Naive thymus-derived CD8-positive, alpha-beta T cell (primary cell): ENCODE results near the gene BRPF1. TPM values are rescaled to one million over a fixed set of nuclear protein-coding genes. Genes with fewer than 3 reads are reported as not detected.

Experiments
- ATAC-seq, 2 donors: fragments of 150-1000 bp; cut with Tn5 transposase in 1 of 2; sonication (Bioruptor Pico), chemical (Tn5 transposase) in 1 of 2; 1 replicate in 1 of 2; 2 replicates in 1 of 2; pipeline ENCODE4 v1.10.0; 2021; ENCODE audit warnings: mild to moderate bottlenecking in 2 of 2, moderate library complexity in 2 of 2
- POLR2A ChIA-PET: fragments of 350-600 bp; sonication (Branson Sonifier 250); formaldehyde crosslinking; loops from one replicate; lab custom pipeline; 2021; ENCODE audit warnings: antibody characterized with exemption; lab: Charles Lee
- DNase-seq, 10 donors: peaks; one replicate each; pipeline versions ENCODE4 v3.0.0 to v3.0.0-alpha.2; 2020 to 2022
- H3K27ac Mint-ChIP-seq, 10 donors: one replicate each; pipeline ENCODE4 v1.8.0; 2020 to 2022; ENCODE audit warnings: mild to moderate bottlenecking in 10 of 10, mixed read lengths in 10 of 10, moderate library complexity in 4 of 10, inconsistent platforms in 1 of 10
- H3K27me3 Mint-ChIP-seq, 5 donors: one replicate each; pipeline ENCODE4 v1.8.0; 2021 to 2022; ENCODE audit warnings: mixed read lengths in 5 of 5
- H3K36me3 Mint-ChIP-seq, 3 donors: one replicate each; pipeline ENCODE4 v1.8.0; 2020 to 2022; ENCODE audit warnings: mixed read lengths in 3 of 3, mild to moderate bottlenecking in 2 of 3, inconsistent platforms in 1 of 3
- H3K4me1 Mint-ChIP-seq, 4 donors: one replicate each; pipeline ENCODE4 v1.8.0; 2021 to 2022; ENCODE audit warnings: mixed read lengths in 4 of 4
- H3K4me3 Mint-ChIP-seq, 10 donors: one replicate each; pipeline ENCODE4 v1.8.0; 2020 to 2022; ENCODE audit warnings: mild to moderate bottlenecking in 10 of 10, mixed read lengths in 10 of 10, moderate library complexity in 6 of 10, inconsistent platforms in 1 of 10
- H3K9me3 Mint-ChIP-seq, 9 donors: one replicate each; pipeline ENCODE4 v1.8.0; 2020 to 2022; ENCODE audit warnings: mixed read lengths in 9 of 9, mild to moderate bottlenecking in 3 of 9, inconsistent platforms in 1 of 9, moderate library complexity in 1 of 9
- polyA plus RNA-seq, 3 donors: library from polyadenylated mRNA; unstranded; fragments of 300-500 nt; fragmentation: Illumina TruSeq; gene quantifications; one replicate each; pipeline ENCODE4 v1.2.3, GENCODE V29; 2021
- total RNA-seq, 8 experiments: library from RNA in 2 of 8; stranded (reverse) in 2 of 8; gene quantifications; one replicate each; pipeline ENCODE4 v1.2.3 and lab custom pipeline; 2021 to 2026

The BRPF1 gene
- total and polyA plus RNA-seq, 5 experiments from 2014 or later, result 8.8 to 43.9 (median 24.9) TPM

DNA sequence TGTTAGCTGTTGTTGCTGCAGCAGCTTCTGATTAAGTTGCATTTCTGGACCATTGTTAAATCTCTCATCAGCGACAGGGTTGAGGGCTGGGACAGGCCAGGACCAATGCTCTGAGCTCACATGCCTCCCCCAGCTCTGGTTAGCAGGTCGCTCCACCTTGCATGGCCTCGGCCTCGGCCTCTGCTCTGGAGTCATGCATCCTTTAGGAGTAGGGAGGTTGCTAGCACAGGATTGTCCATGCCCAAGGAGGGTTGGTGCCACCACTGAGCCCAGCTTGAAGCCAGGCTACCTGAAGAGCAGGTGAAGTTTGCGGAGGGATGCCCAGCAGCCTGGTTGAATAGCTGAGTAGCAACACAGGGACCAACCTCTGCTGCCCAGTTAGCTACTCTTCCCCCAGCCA, 39.1 kb upstream of the BRPF1 start:
- H3K36me3 Mint-ChIP-seq, result peaks cover 0 to 89% (median 33%) of the 10 kb centered on the region in 3 donors
- POLR2A ChIA-PET, result no interaction called here
- no peaks in the 10 kb centered on the region for H3K9me3 Mint-ChIP-seq
- H3K4me3 Mint-ChIP-seq, result no peak overlapping the region
- ATAC-seq (no peak), DNase-seq (peak in 1 of 10 donors; percentile 11)
- peaks cover 0 to 9% (median 1%) of the 10 kb centered on the region in 4 donors for H3K4me1 Mint-ChIP-seq
- H3K27me3 Mint-ChIP-seq, result no peaks in the 10 kb centered on the region
- no peak overlapping the region for H3K27ac Mint-ChIP-seq

DNA sequence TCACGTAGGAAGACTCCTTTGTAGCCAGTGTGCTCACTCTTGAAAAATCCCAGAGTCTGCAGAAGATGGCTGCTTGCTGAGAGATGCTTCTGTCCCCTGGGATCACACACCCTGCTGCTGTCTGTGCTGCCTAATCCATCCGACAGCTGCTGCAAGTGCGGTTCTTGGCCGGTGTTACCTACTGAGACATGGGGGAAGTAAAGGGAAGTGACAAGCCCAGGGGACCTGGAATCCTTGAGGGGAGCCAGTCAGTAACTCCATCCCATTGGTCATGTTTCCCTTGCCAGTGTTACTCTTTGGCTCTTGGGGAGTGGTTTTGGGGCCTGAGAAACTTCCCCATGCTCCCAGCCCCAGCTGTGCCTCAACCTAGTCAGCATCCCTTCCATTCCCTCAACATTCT, 36.2 kb upstream of the BRPF1 start:
- Mint-ChIP-seq H3K27me3 (no peaks in the 10 kb centered on the region), H3K9me3 (no peaks in the 10 kb centered on the region), H3K4me3 (no peak overlapping the region), H3K36me3 (peaks cover 0 to 86% (median 31%) of the 10 kb centered on the region in 3 donors), H3K27ac (peak overlapping the region in 1 of 10 donors; percentile 34), H3K4me1 (peaks cover 0 to 10% (median 3%) of the 10 kb centered on the region in 4 donors)
- ATAC-seq (no peak), DNase-seq (peak in 1 of 10 donors; percentile 6)
- POLR2A ChIA-PET, result no interaction called here

DNA sequence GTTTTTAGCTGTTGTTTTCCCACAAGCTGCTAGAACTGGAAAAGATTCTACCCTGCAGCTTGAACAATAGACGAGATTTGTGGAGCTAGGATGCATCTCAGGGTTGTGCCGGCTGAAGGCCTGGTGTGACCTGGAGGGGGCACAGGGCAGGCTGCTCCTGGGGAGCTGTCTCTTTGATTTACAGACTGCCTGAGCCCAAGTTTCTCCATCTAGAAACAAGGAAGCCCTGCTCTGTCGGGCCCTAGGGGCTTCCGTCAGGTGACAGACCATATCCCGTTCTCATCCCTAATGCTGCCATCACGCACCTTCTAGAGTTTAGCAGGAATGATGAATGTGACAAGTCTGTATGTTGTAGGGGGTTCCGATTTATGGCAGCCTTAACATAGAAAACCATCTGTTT, 35.8 kb upstream of the BRPF1 start:
- Mint-ChIP-seq H3K9me3 (no peaks in the 10 kb centered on the region), H3K27me3 (no peaks in the 10 kb centered on the region), H3K4me1 (peaks cover 0 to 10% (median under 1%) of the 10 kb centered on the region in 4 donors), H3K27ac (no peak overlapping the region), H3K36me3 (peaks cover 0 to 85% (median 31%) of the 10 kb centered on the region in 3 donors), H3K4me3 (no peak overlapping the region)
- POLR2A ChIA-PET, result interaction anchor here (0.5 kb wide), 1 partner anchor 731 kb away, joined by 5 read pairs; no protein-coding TSS in a partner anchor
- ATAC-seq (no peak), DNase-seq (peak in 1 of 10 donors; percentile 26)

DNA sequence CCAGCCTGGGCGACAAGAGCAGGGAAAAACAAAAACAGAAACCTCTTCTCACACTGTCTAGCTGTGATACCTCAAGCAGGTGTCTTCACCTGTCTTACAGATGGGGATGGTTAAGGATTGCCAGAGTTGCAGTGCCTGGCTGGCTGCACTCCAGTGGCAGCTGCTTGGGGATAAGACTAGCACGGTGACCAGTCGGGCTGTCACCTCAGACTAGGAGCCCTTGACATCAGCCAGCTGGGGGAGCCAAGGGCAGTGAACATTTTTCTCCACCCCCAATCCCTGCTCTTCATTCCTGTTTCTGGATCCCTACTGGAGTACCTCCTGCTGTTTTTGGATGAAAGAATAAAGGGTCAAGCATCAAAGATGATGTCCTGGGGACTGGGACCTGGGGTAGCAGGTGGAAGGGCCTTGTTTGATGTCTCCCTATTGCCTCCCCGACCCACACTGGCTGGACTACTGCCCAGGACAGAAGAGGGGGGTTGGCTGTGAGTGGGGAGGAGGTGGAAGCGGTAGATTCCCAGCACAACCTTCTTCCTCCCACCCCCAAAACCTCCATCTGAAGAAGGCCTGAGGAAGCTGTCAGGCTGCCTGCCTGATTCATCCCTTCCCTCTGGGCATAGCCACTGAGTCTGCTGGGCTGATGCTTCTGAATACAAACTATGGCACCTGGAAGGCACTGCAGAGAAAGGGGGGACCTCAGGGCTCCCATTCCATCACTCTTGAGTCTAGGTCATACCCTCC, 34.9 kb upstream of the BRPF1 start:
- ATAC-seq, result no peak
- Mint-ChIP-seq H3K4me1 (peaks cover 0 to 10% (median 0%) of the 10 kb centered on the region in 4 donors), H3K27ac (no peak overlapping the region), H3K27me3 (no peaks in the 10 kb centered on the region), H3K4me3 (no peak overlapping the region), H3K36me3 (peaks cover 0 to 87% (median 36%) of the 10 kb centered on the region in 3 donors), H3K9me3 (no peaks in the 10 kb centered on the region)
- POLR2A ChIA-PET, result interaction anchor here (0.5 kb wide), 1 partner anchor 730 kb away, joined by 5 read pairs; no protein-coding TSS in a partner anchor
- peak in 1 of 10 donors; percentile 27 for DNase-seq

DNA sequence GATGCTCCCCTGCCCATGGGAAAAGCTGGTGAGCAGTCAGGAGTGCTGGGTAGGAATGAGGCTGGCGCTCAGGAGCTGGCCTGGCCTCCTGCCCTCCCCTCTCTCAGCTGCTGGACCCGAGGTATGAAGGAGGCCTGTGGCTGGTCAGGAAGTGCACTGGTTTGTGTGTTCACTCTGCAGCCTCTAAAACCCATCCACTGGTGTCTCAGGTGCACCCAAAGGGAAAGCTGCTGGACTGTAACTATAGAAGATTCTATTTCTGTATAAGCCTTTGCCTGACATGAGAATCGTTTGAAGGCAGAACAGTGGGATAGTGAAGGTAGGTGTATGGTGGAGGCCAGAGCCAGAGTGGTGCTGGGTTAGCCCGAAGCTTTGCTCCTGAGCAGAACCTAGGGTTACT, 33.6 kb upstream of the BRPF1 start:
- ATAC-seq, result no peak
- peaks cover 0 to 87% (median 41%) of the 10 kb centered on the region in 3 donors for H3K36me3 Mint-ChIP-seq
- peak overlapping the region in 1 of 10 donors; percentile 6 for H3K27ac Mint-ChIP-seq

DNA sequence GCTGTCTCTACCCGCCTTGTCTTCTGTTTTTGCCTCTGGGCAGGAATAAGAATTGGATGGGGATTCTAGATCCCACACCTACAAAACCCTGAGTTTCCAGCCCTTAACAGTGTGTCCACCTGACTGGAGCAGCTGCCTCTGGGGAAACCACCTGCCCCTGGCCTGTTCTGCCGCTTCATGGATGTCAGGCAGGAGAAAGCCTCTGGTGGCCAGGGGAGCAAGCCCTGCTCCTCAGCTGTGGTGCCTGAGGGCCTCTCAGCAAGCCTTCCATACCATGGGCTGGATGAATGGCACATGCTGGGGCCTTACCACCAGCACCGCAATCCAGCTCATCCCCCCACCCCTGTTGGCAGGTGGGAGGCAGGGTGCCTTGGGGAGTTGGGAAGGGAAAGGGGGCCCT, 33.2 kb upstream of the BRPF1 start:
- Mint-ChIP-seq H3K4me3 (no peak overlapping the region), H3K36me3 (peaks cover 0 to 87% (median 42%) of the 10 kb centered on the region in 3 donors), H3K4me1 (peaks cover 0 to 11% (median 4%) of the 10 kb centered on the region in 4 donors), H3K27ac (no peak overlapping the region), H3K9me3 (peaks cover 0 to 1% (median 0%) of the 10 kb centered on the region in 9 donors), H3K27me3 (peaks cover 0 to 6% (median 2%) of the 10 kb centered on the region in 5 donors)
- ATAC-seq (no peak), DNase-seq (peak in 1 of 10 donors; percentile 23)
- POLR2A ChIA-PET, result interaction anchor here (0.7 kb wide), 2 partner anchors 46 to 752 kb away, joined by 4 to 5 read pairs; no protein-coding TSS in a partner anchor

More for the DNA sequence above, 33.6 kb upstream of the BRPF1 start:
- DNase-seq, result peak in 1 of 10 donors; percentile 7
- POLR2A ChIA-PET, result no interaction called here
- Mint-ChIP-seq H3K4me1 (peaks cover 0 to 11% (median under 1%) of the 10 kb centered on the region in 4 donors), H3K9me3 (no peaks in the 10 kb centered on the region), H3K4me3 (no peak overlapping the region), H3K27me3 (peaks cover 0 to 2% (median 0%) of the 10 kb centered on the region in 5 donors)

DNA sequence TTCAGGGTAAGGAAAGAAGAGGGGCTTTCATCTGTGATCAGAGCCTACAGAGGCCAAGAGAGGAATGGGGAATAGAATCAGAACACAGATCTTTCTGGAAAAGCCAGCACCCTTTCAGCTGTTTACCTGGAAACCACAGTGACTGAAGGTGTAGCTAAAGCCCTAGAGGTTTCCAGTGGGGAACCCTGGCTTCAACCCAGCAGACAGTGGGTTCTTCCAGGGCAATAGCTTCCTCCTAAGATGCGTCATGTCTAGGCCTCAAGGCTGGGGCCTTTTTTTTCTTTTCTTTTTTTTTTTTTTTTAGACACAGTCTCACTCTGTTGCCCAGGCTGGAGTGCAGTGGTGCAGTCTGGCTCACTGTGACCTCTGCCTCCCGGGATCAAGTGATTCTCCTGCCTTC, 31.0 kb upstream of the BRPF1 start:
- Mint-ChIP-seq H3K4me3 (peak overlapping the region in 1 of 10 donors; percentile 5), H3K9me3 (peaks cover 0 to 1% (median 0%) of the 10 kb centered on the region in 9 donors), H3K27ac (no peak overlapping the region), H3K27me3 (peaks cover 3 to 22% (median 9%) of the 10 kb centered on the region in 5 donors), H3K36me3 (peaks cover 0 to 68% (median 42%) of the 10 kb centered on the region in 3 donors), H3K4me1 (peaks cover 14 to 17% (median 16%) of the 10 kb centered on the region in 4 donors)
- DNase-seq (no peak), ATAC-seq (no peak)
- POLR2A ChIA-PET, result interaction anchor here (0.7 kb wide), 1 partner anchor 429 kb away, joined by 5 read pairs; no protein-coding TSS in a partner anchor

DNA sequence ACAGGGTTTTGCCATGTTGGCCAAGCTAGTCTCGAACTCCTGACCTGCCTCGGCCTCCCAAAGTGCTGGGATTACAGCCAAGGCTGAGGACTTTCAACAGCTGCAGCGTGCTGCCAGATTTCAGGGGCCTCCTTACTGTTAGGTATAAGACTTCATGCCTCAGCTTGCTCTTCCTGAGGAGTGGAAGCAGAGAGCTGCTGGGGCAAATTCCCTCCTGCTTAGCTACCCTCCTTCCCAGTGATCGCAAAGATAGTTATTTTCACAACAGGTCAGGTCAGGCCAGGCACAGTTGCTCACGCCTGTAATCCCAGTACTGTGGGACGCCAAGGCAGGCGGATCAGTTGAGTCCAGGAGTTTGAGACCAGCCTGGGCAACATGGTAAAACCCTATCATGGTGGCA, 30.5 kb upstream of the BRPF1 start:
- peaks cover under 1 to 63% (median 41%) of the 10 kb centered on the region in 3 donors for H3K36me3 Mint-ChIP-seq
- H3K27ac Mint-ChIP-seq, result no peak overlapping the region
- ATAC-seq (no peak), DNase-seq (no peak)
- H3K27me3 Mint-ChIP-seq, result peaks cover 4 to 27% (median 12%) of the 10 kb centered on the region in 5 donors
- H3K9me3 Mint-ChIP-seq, result peaks cover 0 to 1% (median 0%) of the 10 kb centered on the region in 9 donors
- H3K4me3 Mint-ChIP-seq, result no peak overlapping the region
- POLR2A ChIA-PET, result no interaction called here
- H3K4me1 Mint-ChIP-seq, result peaks cover 14 to 17% (median 16%) of the 10 kb centered on the region in 4 donors

DNA sequence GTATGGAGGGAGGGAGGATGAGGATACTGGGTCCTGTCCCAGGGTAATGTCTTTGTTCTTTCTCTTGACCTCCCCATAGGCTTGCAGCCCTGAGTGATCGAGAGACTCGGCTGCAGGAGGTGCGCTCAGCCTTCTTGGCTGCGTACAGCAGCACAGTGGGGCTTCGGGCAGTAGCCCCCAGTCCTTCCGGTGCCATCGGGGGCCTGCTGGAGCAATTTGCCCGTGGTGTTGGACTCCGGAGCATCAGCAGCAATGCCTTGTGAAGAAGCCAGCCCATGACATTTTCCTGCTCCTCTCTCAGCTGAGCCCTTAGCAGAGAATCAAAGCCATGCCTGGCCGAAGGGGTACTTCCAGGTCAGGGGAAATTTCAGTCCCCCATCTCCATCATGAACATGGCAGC, 29.8 kb upstream of the BRPF1 start:
- Mint-ChIP-seq H3K27ac (no peak overlapping the region), H3K4me1 (peaks cover 14 to 18% (median 16%) of the 10 kb centered on the region in 4 donors), H3K36me3 (peaks cover 8 to 58% (median 40%) of the 10 kb centered on the region in 3 donors), H3K9me3 (peaks cover 0 to 1% (median 0%) of the 10 kb centered on the region in 9 donors), H3K4me3 (no peak overlapping the region), H3K27me3 (peaks cover 7 to 30% (median 19%) of the 10 kb centered on the region in 5 donors)
- POLR2A ChIA-PET, result no interaction called here
- DNase-seq, result peak in 1 of 10 donors; percentile 11
- no peak for ATAC-seq

DNA sequence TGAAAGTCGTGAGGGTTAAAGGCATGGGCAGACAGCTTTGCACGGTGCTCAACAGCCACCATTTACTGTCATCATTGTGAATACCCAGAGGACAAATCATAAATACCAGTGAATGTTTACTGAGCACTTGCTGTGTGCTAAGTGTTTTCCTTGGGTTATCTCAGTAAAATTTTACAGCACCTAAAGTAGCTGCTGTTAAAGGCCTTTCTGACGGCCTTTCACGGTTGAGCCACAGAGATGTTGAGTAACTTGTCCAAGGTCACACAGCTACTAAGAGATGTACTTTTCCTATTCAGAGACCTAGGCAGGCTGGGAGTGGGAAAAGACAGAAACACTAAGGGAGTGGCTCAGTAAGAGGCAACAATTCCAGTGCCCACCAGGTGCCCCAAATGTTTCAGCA, 28.3 kb upstream of the BRPF1 start:
- POLR2A ChIA-PET, result no interaction called here
- Mint-ChIP-seq H3K4me3 (peak overlapping the region in 8 of 10 donors; percentile 5 to 70 (median 40)), H3K27me3 (peaks cover 9 to 30% (median 23%) of the 10 kb centered on the region in 5 donors), H3K4me1 (peaks cover 15 to 18% (median 16%) of the 10 kb centered on the region in 4 donors), H3K27ac (no peak overlapping the region), H3K36me3 (peaks cover 8 to 45% (median 38%) of the 10 kb centered on the region in 3 donors), H3K9me3 (peaks cover 0 to 1% (median 0%) of the 10 kb centered on the region in 9 donors)
- DNase-seq, result no peak
- no peak for ATAC-seq

DNA sequence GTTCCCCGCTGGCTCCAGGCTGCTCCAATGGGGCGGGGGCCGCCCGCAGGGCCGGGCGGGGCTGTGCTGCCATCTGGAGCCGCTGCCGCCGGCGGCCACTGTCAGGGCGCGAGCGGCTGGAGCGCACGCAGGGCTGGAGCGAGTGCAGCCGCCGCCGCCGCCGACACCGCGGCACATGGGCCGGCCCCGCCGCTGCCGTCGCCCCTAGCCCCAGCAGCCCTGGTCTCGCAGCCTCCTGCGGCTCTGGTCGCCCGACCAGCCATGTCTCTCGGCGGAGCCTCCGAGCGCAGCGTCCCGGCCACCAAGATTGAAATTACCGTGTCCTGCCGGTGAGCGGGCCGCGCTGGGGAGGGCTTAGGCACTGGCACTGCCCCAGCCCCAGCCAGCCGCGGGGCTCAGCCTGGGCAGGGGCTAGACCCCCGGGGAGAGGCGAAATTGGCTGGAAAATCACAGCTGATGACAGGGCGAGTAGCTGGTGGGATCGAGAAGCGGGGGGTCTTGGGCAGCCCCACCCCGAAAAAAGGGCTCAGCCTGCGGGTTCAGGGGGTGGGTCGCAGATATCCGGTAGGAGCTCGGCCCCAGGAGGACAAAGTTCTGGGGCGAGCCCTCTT, 27.7 kb upstream of the BRPF1 start, which contains the start of gene CPNE9:
CPNE9 (plus strand) TSS at position 98 of the 611 bp plus-strand sequence; CDS start at position 262, 164 bp downstream.
- ATAC-seq (peak; percentile 38 to 46), DNase-seq (peak in 1 of 10 donors; percentile 37)
- peaks cover 9 to 30% (median 23%) of the 10 kb centered on the region in 5 donors for H3K27me3 Mint-ChIP-seq
- H3K4me3 Mint-ChIP-seq, result peak within 1 kb of the TSS; percentile 32 to 71 (median 54)
- H3K9me3 Mint-ChIP-seq, result peaks cover 0 to 1% (median 0%) of the 10 kb centered on the region in 9 donors
- peak within 1 kb of the TSS in 1 of 10 donors; percentile 8 for H3K27ac Mint-ChIP-seq
- POLR2A ChIA-PET, result no interaction called here
- peaks cover 15 to 18% (median 16%) of the 10 kb centered on the region in 4 donors for H3K4me1 Mint-ChIP-seq
- peaks cover 8 to 40% (median 38%) of the 10 kb centered on the region in 3 donors for H3K36me3 Mint-ChIP-seq
